ENCODE results near the gene MVB12A.

Gene MVB12A

DNA sequence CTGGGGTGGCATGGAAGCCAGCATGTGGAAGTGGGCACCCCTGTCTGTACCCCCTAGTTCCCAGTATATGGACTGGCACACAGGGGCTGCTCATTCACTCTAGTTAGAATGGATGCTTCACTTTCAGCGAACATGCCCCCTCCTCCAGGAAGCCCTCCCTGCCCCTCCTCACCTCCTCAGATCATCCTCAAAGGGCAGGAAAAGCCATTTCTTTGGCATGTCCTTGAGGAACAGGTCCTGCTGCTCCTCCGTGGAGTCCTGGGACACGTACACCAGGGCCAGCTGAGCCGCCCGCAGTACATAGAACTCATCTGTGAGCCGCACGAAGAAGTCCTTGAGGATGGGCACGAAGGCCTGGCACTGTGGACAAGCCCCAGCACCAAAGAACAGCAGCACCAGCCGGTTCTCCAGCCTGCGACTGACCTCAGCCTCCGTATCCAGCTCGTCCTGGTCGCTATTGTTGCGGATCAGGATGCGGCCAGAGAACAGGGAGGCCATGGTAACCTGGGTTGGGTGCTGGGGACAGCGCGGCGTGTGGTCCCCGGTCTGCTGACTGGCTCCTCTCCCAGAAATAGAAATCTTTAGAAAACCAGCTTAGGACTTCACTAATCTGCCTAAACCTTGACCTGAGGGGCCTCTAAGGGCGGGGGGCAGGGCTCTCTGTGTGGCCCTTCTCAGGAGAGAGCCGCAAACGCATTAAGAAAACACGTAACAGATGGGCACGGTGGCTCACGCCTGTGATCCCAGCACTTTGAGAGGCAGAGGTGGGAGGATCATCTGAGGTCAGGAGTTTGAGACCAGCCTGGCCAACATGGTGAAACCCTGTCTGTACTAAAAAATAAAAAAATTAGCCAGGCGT, 40.8 kb downstream of the MVB12A start, which contains the start of gene NXNL1:
TSS of gene NXNL1 (minus strand) at position 555 of the 859 bp plus-strand sequence. CDS start at position 498, 57 bp downstream.
- Histone ChIP-seq H3K36me3 (ENCODE audit: insufficient read depth, low read length) (no peaks in the 10 kb centered on the region), H2AFZ (ENCODE audit: low read length, unreplicated experiment) (no peak within 1 kb of the TSS), H3K79me2 (ENCODE audit: control insufficient read depth, insufficient read depth, low read length, unreplicated experiment) (no peaks in the 10 kb centered on the region), H3K27ac (ENCODE audit: low read depth, low read length) (no peak within 1 kb of the TSS), H3K4me3 (ENCODE audit: low read depth, low read length) (no peak within 1 kb of the TSS), H3K27me3 (ENCODE audit: insufficient read depth, low read length) (peaks cover 4% of the 10 kb centered on the region; the same call in 1 of the 2 replicates), H3K4me1 (ENCODE audit: control insufficient read depth, insufficient read depth, low read length, unreplicated experiment) (no peaks in the 10 kb centered on the region)

GRCh38 chr19:17466487-17466850, 46.6 kb downstream of the MVB12A start:
- no peaks in the 10 kb centered on the region for H3K27me3 ChIP-seq (ENCODE audit: insufficient read depth, low read length)
- H3K27ac ChIP-seq (ENCODE audit: low read depth, low read length) = no peak overlapping the region
- H3K4me3 ChIP-seq (ENCODE audit: low read depth, low read length) = no peak overlapping the region
- H3K79me2 ChIP-seq (ENCODE audit: control insufficient read depth, insufficient read depth, low read length, unreplicated experiment) = no peaks in the 10 kb centered on the region
- no peak overlapping the region for H2AFZ ChIP-seq (ENCODE audit: low read length, unreplicated experiment)
- peaks cover 4% of the 10 kb centered on the region for H3K4me1 ChIP-seq (ENCODE audit: control insufficient read depth, insufficient read depth, low read length, unreplicated experiment)
- H3K36me3 ChIP-seq (ENCODE audit: insufficient read depth, low read length) = no peaks in the 10 kb centered on the region

DNA sequence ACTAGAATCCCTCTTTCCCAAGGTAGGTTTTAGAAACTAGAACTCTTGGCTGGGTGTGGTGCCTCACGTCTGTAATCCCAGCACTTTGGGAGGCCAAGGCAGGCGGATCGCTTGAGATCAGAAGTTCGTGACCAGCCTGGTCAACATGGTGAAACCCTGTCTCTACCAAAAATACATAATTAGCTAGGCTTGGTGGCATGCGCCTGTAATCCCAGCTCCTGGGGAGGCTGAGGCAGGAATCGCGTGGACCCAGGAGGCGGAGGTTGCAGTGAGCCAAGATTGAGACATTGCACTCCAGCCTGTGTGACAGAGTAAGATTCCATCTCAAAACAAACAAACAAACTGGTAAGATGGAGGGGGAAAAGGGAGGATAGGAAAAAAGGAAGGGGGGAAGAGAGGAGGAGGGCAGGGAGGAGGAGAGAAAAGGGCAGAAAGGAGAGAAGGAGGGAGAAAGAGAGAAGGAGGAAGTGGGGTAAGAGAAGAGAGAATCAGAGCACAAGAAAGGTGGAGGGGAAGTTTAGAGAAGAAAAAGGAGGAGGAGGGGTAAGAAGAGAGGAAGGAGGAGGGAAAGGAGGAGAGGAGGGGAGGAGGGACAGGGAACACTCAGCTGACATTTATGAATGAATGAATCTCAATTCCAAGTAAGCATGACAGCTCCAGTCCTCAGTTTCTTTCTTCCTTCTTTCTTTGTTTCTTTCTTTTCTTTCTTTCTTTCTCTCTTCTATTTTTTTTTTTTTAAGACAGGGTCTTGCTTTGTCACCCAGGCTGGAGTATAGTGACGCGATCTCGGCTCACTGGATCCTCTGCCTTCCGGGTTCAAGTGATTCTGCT, 47.8 kb downstream of the MVB12A start:
- Histone ChIP-seq H3K36me3 (ENCODE audit: insufficient read depth, low read length) (no peaks in the 10 kb centered on the region), H3K27me3 (ENCODE audit: insufficient read depth, low read length) (no peaks in the 10 kb centered on the region), H2AFZ (ENCODE audit: low read length, unreplicated experiment) (no peak overlapping the region), H3K27ac (ENCODE audit: low read depth, low read length) (no peak overlapping the region), H3K4me1 (ENCODE audit: control insufficient read depth, insufficient read depth, low read length, unreplicated experiment) (peaks cover 4% of the 10 kb centered on the region), H3K4me3 (ENCODE audit: low read depth, low read length) (no peak overlapping the region), H3K79me2 (ENCODE audit: control insufficient read depth, insufficient read depth, low read length, unreplicated experiment) (no peaks in the 10 kb centered on the region)

GRCh38 chr19:17468302-17469091, 48.6 kb downstream of the MVB12A start:
- no peak overlapping the region for H3K27ac ChIP-seq (ENCODE audit: low read depth, low read length)
- peak overlapping the region; percentile 3 for H2AFZ ChIP-seq (ENCODE audit: low read length, unreplicated experiment)
- H3K4me1 ChIP-seq (ENCODE audit: control insufficient read depth, insufficient read depth, low read length, unreplicated experiment) = peaks cover 8% of the 10 kb centered on the region
- H3K4me3 ChIP-seq (ENCODE audit: low read depth, low read length) = peak overlapping the region; percentile 87
- no peaks in the 10 kb centered on the region for H3K79me2 ChIP-seq (ENCODE audit: control insufficient read depth, insufficient read depth, low read length, unreplicated experiment)
- no peaks in the 10 kb centered on the region for H3K27me3 ChIP-seq (ENCODE audit: insufficient read depth, low read length)
- H3K36me3 ChIP-seq (ENCODE audit: insufficient read depth, low read length) = no peaks in the 10 kb centered on the region

GRCh38 chr19:17469092-17469480, 49.2 kb downstream of the MVB12A start:
- Histone ChIP-seq H2AFZ (ENCODE audit: low read length, unreplicated experiment) (peak overlapping the region; percentile 3), H3K27ac (ENCODE audit: low read depth, low read length) (peak overlapping the region; percentile 52; the same call in 1 of the 2 replicates), H3K4me3 (ENCODE audit: low read depth, low read length) (peak overlapping the region; percentile 87), H3K4me1 (ENCODE audit: control insufficient read depth, insufficient read depth, low read length, unreplicated experiment) (peaks cover 8% of the 10 kb centered on the region), H3K27me3 (ENCODE audit: insufficient read depth, low read length) (no peaks in the 10 kb centered on the region), H3K79me2 (ENCODE audit: control insufficient read depth, insufficient read depth, low read length, unreplicated experiment) (no peaks in the 10 kb centered on the region), H3K36me3 (ENCODE audit: insufficient read depth, low read length) (no peaks in the 10 kb centered on the region)

DNA sequence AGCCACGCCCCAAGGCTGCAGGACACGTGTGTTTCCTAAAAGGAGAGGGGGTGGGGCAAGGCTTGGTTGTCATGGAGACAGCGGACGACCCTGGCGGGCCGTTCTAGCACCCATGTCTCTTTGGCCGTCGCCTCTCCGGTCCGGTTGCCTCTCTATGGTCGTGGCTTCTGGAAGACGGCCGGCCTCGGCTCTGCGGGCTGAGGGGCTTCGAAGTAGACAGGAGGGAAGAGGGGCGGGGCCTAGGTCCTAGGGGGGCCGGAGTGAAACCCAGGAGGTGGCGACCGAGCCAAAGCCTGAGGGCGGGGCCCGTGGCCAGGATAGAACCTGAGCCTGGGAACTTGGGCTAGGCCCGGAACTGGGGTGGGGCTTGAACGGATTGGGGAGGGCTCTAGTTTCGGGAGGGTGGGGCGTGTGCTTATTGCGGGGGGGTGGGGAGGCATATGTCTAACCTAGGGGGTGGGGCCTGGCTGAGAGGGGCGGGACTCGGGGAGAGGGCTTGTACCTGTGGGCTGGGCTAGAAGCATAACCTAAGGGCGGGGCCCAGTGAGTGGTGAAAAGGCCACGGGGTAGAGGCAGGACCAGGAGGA, 49.7 kb downstream of the MVB12A start:
- Histone ChIP-seq H3K36me3 (ENCODE audit: insufficient read depth, low read length) (no peaks in the 10 kb centered on the region), H2AFZ (ENCODE audit: low read length, unreplicated experiment) (peak overlapping the region; percentile 94), H3K79me2 (ENCODE audit: control insufficient read depth, insufficient read depth, low read length, unreplicated experiment) (no peaks in the 10 kb centered on the region), H3K27ac (ENCODE audit: low read depth, low read length) (peak overlapping the region; percentile 52), H3K27me3 (ENCODE audit: insufficient read depth, low read length) (no peaks in the 10 kb centered on the region), H3K4me3 (ENCODE audit: low read depth, low read length) (peak overlapping the region; percentile 87), H3K4me1 (ENCODE audit: control insufficient read depth, insufficient read depth, low read length, unreplicated experiment) (peaks cover 8% of the 10 kb centered on the region)

DNA sequence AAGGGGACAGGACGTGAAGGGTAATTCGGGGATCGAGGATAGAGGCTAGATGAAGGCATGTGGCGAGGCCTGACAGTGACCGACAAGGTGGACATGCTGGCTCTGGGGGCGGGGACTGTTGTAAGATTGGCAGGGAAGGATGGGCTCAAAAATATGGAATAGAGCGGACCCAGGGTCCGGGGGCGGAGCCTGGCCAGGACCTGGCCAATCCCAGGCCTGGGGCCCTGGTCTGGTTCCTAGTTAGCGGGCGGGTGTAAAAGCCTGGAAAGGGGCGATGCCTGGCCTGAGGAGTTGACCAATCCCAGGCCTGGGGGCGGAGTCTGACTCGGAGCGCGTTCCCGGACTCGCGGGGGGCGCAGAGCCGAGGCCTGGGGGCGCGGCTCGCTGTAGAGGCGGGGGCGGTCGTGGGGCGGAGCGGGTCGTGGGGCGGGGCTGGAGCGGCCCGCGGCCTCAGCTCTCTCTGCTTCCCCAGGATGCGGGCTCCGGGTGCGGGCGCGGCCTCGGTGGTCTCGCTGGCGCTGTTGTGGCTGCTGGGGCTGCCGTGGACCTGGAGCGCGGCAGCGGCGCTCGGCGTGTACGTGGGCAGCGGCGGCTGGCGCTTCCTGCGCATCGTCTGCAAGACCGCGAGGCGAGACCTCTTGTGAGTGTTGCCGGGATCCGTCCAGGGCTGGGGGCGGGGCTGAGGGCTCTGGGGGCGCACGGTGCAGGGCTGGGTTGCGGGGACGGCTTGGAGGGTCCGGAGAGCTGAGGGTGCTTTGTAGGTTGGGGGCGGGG, 50.4 kb downstream of the MVB12A start, which contains the start of gene SLC27A1:
TSS of gene SLC27A1 (plus strand) at position 457 of the 774 bp plus-strand sequence. CDS start at position 474, 17 bp downstream.
- Histone ChIP-seq H3K36me3 (ENCODE audit: insufficient read depth, low read length) (no peaks in the 10 kb centered on the region), H3K4me3 (ENCODE audit: low read depth, low read length) (peak within 1 kb of the TSS; percentile 87), H3K4me1 (ENCODE audit: control insufficient read depth, insufficient read depth, low read length, unreplicated experiment) (peaks cover 8% of the 10 kb centered on the region), H3K27ac (ENCODE audit: low read depth, low read length) (peak within 1 kb of the TSS; percentile 52), H3K79me2 (ENCODE audit: control insufficient read depth, insufficient read depth, low read length, unreplicated experiment) (no peaks in the 10 kb centered on the region), H3K27me3 (ENCODE audit: insufficient read depth, low read length) (no peaks in the 10 kb centered on the region), H2AFZ (ENCODE audit: low read length, unreplicated experiment) (peak within 1 kb of the TSS; percentile 94)

GRCh38 chr19:17471410-17472125, 51.7 kb downstream of the MVB12A start:
- no peaks in the 10 kb centered on the region for H3K36me3 ChIP-seq (ENCODE audit: insufficient read depth, low read length)
- H3K79me2 ChIP-seq (ENCODE audit: control insufficient read depth, insufficient read depth, low read length, unreplicated experiment) = no peaks in the 10 kb centered on the region
- no peaks in the 10 kb centered on the region for H3K27me3 ChIP-seq (ENCODE audit: insufficient read depth, low read length)
- H3K4me3 ChIP-seq (ENCODE audit: low read depth, low read length) = peak overlapping the region; percentile 87
- H3K4me1 ChIP-seq (ENCODE audit: control insufficient read depth, insufficient read depth, low read length, unreplicated experiment) = peaks cover 8% of the 10 kb centered on the region
- no peak overlapping the region for H3K27ac ChIP-seq (ENCODE audit: low read depth, low read length)
- no peak overlapping the region for H2AFZ ChIP-seq (ENCODE audit: low read length, unreplicated experiment)

DNA sequence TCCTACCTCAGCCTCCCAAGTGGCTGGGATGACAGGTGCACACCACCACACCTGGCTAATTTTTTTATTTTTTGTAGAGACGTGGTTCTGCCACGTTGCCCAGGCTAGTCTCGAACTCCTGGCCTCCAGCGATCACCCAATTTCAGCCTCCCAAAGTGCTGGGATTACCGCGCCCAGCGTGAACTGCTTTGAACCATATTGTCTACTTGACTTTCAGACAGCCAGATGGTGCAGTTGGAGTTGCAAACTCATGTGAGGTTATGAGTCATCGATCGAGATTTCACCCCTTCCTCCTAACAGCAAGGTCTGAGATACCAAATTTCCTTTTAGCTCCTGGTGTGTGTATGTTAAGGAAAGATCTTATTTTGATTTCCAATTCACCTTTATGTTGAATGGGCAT, 53.2 kb downstream of the MVB12A start:
- Histone ChIP-seq H3K79me2 (ENCODE audit: control insufficient read depth, insufficient read depth, low read length, unreplicated experiment) (no peaks in the 10 kb centered on the region), H2AFZ (ENCODE audit: low read length, unreplicated experiment) (no peak overlapping the region), H3K4me1 (ENCODE audit: control insufficient read depth, insufficient read depth, low read length, unreplicated experiment) (peaks cover 8% of the 10 kb centered on the region), H3K27me3 (ENCODE audit: insufficient read depth, low read length) (no peaks in the 10 kb centered on the region), H3K36me3 (ENCODE audit: insufficient read depth, low read length) (no peaks in the 10 kb centered on the region), H3K4me3 (ENCODE audit: low read depth, low read length) (no peak overlapping the region), H3K27ac (ENCODE audit: low read depth, low read length) (no peak overlapping the region)

Data from ACC112 (cell line).